Gastrocnemius medialis (tissue), 4 donors: ENCODE measurements around the gene DSCAML1. TPM values are rescaled to one million over a fixed set of nuclear protein-coding genes. Genes with fewer than 3 reads are reported as not detected.

Source experiments
- ATAC-seq, 2 donors: fragments of 150-250 bp; one replicate each; pipeline ENCODE4 v1.9.1; 2016
- DNase-seq, 2 donors: peaks; one replicate each; pipeline ENCODE4 v3.0.0-alpha.2; 2019
- H3K27ac ChIP-seq, 4 donors: fragments of 200-600 bp; sonication (generic); 1 replicate in 1 of 4; 2 replicates in 3 of 4; pipeline ENCODE4 v1.5.1; 2016 to 2018; ENCODE audit warnings: mild to moderate bottlenecking in 2 of 4, moderate library complexity in 1 of 4
- H3K27me3 ChIP-seq, 3 donors: fragments of 200-600 bp; sonication (generic) in 2 of 3; 1 replicate in 1 of 3; 2 replicates in 2 of 3; pipeline versions ENCODE4 v1.5.1 to v1.6.0; 2016 to 2019; ENCODE audit warnings: mild to moderate bottlenecking in 1 of 3, moderate library complexity in 1 of 3
- H3K36me3 ChIP-seq, 2 donors: fragments of 200-600 bp; sonication (generic) in 1 of 2; one replicate each; pipeline ENCODE4 v1.5.1; 2017 to 2018
- H3K4me1 ChIP-seq, 2 donors: fragments of 200-600 bp; sonication (generic) in 1 of 2; one replicate each; pipeline ENCODE4 v1.5.1; 2016 to 2017; ENCODE audit warnings: mild to moderate bottlenecking in 2 of 2
- H3K4me3 ChIP-seq, 4 donors: fragments of 200-600 bp; sonication (generic) in 3 of 4; 1 replicate in 1 of 4; 2 replicates in 3 of 4; pipeline ENCODE4 v1.5.1; 2016 to 2019; ENCODE audit warnings: mild to moderate bottlenecking in 2 of 4
- H3K9me3 ChIP-seq, 3 donors: fragments of 200-600 bp; sonication (generic) in 2 of 3; 1 replicate in 1 of 3; 2 replicates in 2 of 3; pipeline ENCODE4 v1.5.1; 2016 to 2019
- CTCF ChIP-seq, 5 experiments: fragments of 450-650 bp in 3 of 5; fragments of 200-600 bp in 2 of 5; sonication (generic) in 2 of 5; IDR thresholded peaks in 4 of 5; conservative IDR thresholded peaks in 1 of 5; 1 replicate in 4 of 5; 2 replicates in 1 of 5; pipeline ENCODE4 v1.5.1; 2016 to 2019; ENCODE audit warnings: antibody characterized with exemption in 5 of 5, mild to moderate bottlenecking in 3 of 5, moderate library complexity in 3 of 5
- POLR2A ChIP-seq, 2 donors: fragments of 450-650 bp; IDR thresholded peaks; one replicate each; pipeline ENCODE4 v1.6.1; 2017; ENCODE audit warnings: antibody characterized with exemption in 2 of 2, mild to moderate bottlenecking in 2 of 2, moderate library complexity in 2 of 2
- in situ Hi-C, 4 donors: fragments of 200-750 bp; cut with MboI; loops; one replicate each; pipeline versions ENCODE4 v1.15.0 to v1.8.0; 2017; ENCODE audit warnings: low sequenced_read_pairs in 4 of 4
- intact Hi-C: fragments of 100-400 bp; cut with DNase I; formaldehyde crosslinking; loops from one replicate; pipeline ENCODE4 v1.15.1; 2023; ENCODE audit warnings: low total_unique reads
- total RNA-seq, 4 donors: library from RNA; depleted of rRNA; stranded (reverse); fragments of >200 nt; gene quantifications; one replicate each; pipeline versions ENCODE4 v1.1.0 to v1.2.3, GENCODE V29; 2016

DSCAML1 gene
- total RNA-seq, 4 donors from 2014 or later: 0.05 to 0.15 (median 0.07) TPM

DNA sequence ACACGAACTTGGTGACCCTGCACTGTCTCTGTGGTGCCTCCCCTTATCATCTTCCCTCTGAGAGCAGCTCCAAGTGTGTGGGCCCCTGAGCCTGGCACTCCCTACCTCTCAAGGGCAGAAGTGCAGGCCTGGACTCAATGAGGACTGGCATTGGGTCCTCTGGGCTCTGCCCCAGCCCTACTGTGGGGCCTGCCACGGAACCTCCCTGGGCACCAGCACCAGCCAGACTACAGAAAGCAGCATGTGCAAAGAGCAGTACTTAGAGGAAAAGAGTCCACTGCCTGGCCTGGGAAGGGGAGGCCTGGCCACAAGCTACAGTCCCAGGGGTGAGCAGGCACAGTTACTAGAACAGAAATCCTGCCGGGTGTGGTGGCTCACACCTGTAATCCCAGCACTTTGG is 222.5 kb downstream of the DSCAML1 start:
- DNase-seq: no peak
- intact Hi-C loops: no loop called here
- no peak for TF ChIP-seq CTCF (IDR thresholded peaks at IDR 0.05 in 4 of 5, conservative IDR thresholded peaks at IDR 0.05 in 1 of 5)
- TF ChIP-seq POLR2A (IDR thresholded peaks at IDR 0.05): no peak
- no peak overlapping the region for H3K27ac ChIP-seq
- no peak for ATAC-seq
- H3K36me3 ChIP-seq: no peaks in the 10 kb centered on the region
- no peaks in the 10 kb centered on the region for H3K9me3 ChIP-seq
- H3K27me3 ChIP-seq: no peaks in the 10 kb centered on the region
- in situ Hi-C loops: no loop called here
- H3K4me3 ChIP-seq: no peak overlapping the region
- no peaks in the 10 kb centered on the region for H3K4me1 ChIP-seq

DNA sequence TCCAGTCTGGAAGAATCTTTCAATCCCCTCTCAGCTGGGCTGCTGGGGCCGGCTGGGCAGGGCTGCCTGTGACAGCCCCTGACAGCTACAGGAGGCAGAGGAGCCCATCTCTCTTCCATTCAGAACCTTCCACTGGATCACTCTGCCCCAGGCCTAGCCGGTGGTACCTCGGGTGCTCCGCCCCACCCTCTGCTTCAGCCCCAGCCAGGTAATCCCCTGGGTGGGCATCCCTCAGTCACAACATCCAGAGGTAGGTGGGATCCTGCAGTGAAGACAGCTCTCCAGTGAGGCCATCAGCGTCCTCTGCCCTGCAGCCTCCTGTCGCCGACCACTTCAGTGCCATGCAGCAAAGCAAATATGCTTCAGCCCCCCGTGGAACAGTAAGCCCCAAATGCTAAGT is 223.7 kb downstream of the DSCAML1 start:
- in situ Hi-C loops: no loop called here
- DNase-seq (no peak), ATAC-seq (no peak)
- Histone ChIP-seq H3K27me3 (no peaks in the 10 kb centered on the region), H3K4me1 (no peaks in the 10 kb centered on the region), H3K27ac (no peak overlapping the region), H3K36me3 (no peaks in the 10 kb centered on the region), H3K4me3 (no peak overlapping the region), H3K9me3 (no peaks in the 10 kb centered on the region)
- intact Hi-C loops: no loop called here
- TF ChIP-seq POLR2A (IDR thresholded peaks at IDR 0.05): no peak
- TF ChIP-seq CTCF (IDR thresholded peaks at IDR 0.05 in 4 of 5, conservative IDR thresholded peaks at IDR 0.05 in 1 of 5): no peak

DNA sequence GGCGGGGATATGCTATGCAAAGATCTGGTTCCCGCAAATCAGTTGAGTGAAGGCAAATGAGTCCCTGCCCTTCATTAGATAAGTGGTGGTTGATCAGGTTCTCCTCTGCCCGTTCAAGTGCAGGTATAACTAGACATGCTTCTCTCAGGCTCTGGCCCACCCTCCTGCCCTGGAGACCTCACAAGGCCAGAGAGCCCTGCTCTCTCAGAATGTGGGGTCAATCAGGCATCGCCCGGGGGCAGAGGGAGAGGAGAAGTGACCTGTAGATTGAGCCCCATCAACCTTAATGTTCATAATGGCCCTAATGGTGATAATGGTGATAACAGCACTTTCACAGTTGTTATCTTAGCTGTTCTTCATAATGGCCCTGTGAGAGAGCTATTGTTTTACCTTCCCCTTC is 224.3 kb downstream of the DSCAML1 start:
- H3K36me3 ChIP-seq: no peaks in the 10 kb centered on the region
- no peak for DNase-seq
- H3K4me3 ChIP-seq: no peak overlapping the region
- no peak overlapping the region for H3K27ac ChIP-seq
- H3K4me1 ChIP-seq: no peaks in the 10 kb centered on the region
- no peaks in the 10 kb centered on the region for H3K27me3 ChIP-seq
- in situ Hi-C loops: no loop called here
- H3K9me3 ChIP-seq: no peaks in the 10 kb centered on the region
- intact Hi-C loops: no loop called here
- TF ChIP-seq POLR2A (IDR thresholded peaks at IDR 0.05): no peak
- TF ChIP-seq CTCF (IDR thresholded peaks at IDR 0.05 in 4 of 5, conservative IDR thresholded peaks at IDR 0.05 in 1 of 5): no peak
- ATAC-seq: no peak

- Histone ChIP-seq H3K27me3 (no peaks in the 10 kb centered on the region), H3K4me1 (no peaks in the 10 kb centered on the region), H3K4me3 (no peak overlapping the region), H3K36me3 (no peaks in the 10 kb centered on the region), H3K9me3 (no peaks in the 10 kb centered on the region), H3K27ac (no peak overlapping the region)
- DNase-seq: no peak
- intact Hi-C loops (no loop called here), in situ Hi-C loops (no loop called here)
- no peak for TF ChIP-seq CTCF (IDR thresholded peaks at IDR 0.05 in 4 of 5, conservative IDR thresholded peaks at IDR 0.05 in 1 of 5)
- TF ChIP-seq POLR2A (IDR thresholded peaks at IDR 0.05): no peak
- no peak for ATAC-seq
Observed at GRCh38 chr11:117572129-117572528, 224.9 kb downstream of the DSCAML1 start.

DNA sequence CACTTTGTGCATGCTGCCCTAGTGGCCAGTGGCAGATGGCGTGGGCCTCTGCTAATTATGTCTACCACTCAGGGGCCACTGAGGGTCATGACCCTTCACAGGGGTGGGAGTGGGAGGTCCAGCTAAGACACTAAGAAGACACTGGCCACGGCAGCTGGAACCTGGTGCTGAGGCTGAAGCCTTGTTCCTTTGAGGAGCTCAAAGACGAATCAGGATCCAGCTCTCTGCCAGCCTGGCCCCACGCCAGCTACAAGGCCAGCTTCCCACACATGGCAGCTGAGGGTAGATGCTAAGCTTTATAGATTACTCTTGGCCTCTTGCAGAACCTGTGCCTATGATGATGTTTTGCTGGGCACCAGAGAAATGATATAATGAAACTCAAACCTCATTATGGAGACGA is 226.3 kb downstream of the DSCAML1 start:
- Histone ChIP-seq H3K27me3 (no peaks in the 10 kb centered on the region), H3K4me3 (no peak overlapping the region), H3K4me1 (no peaks in the 10 kb centered on the region), H3K9me3 (no peaks in the 10 kb centered on the region), H3K36me3 (no peaks in the 10 kb centered on the region), H3K27ac (no peak overlapping the region)
- ATAC-seq: no peak
- intact Hi-C loops (no loop called here), in situ Hi-C loops (no loop called here)
- DNase-seq: no peak
- TF ChIP-seq POLR2A (IDR thresholded peaks at IDR 0.05): no peak
- no peak for TF ChIP-seq CTCF (IDR thresholded peaks at IDR 0.05 in 4 of 5, conservative IDR thresholded peaks at IDR 0.05 in 1 of 5)
